Liver (tissue), 9 donors: ENCODE measurements around the gene TPX2. TPM values are rescaled to one million over a fixed set of nuclear protein-coding genes. Genes with fewer than 3 reads are reported as not detected.

Source experiments
- DNase-seq: peaks from one replicate; pipeline ENCODE4 v3.0.0-alpha.2; 2017; ENCODE audit warnings: low spot score
- H3K27ac ChIP-seq, 2 donors: one replicate each; pipeline ENCODE4 v1.7.0; 2013; ENCODE audit warnings: inconsistent platforms in 2 of 2, low read length in 2 of 2, control low read depth in 1 of 2, low read depth in 1 of 2, mild to moderate bottlenecking in 1 of 2
- H3K27me3 ChIP-seq, 4 donors: one replicate each; pipeline versions ENCODE4 v1.6.1 to v1.7.0; 2013; ENCODE audit warnings: low read length in 3 of 4, inconsistent platforms in 1 of 4, mild to moderate bottlenecking in 1 of 4, moderate library complexity in 1 of 4; ENCODE audit not compliant: control insufficient read depth in 4 of 4, insufficient read depth in 4 of 4
- H3K36me3 ChIP-seq, 4 donors: one replicate each; pipeline versions ENCODE4 v1.6.1 to v1.7.0; 2013; ENCODE audit warnings: low read length in 3 of 4, mild to moderate bottlenecking in 3 of 4, low read depth in 1 of 4, moderate library complexity in 1 of 4; ENCODE audit not compliant: control insufficient read depth in 4 of 4, insufficient read depth in 3 of 4
- H3K4me1 ChIP-seq, 4 donors: one replicate each; pipeline versions ENCODE4 v1.6.1 to v1.7.0; 2013; ENCODE audit warnings: low read length in 3 of 4, mild to moderate bottlenecking in 3 of 4, moderate library complexity in 1 of 4; ENCODE audit not compliant: control insufficient read depth in 4 of 4, insufficient read depth in 4 of 4
- H3K4me3 ChIP-seq, 3 donors: one replicate each; pipeline versions ENCODE4 v1.6.1 to v1.7.0; 2013; ENCODE audit warnings: low read length in 3 of 3, control low read depth in 1 of 3, low read depth in 1 of 3, mild to moderate bottlenecking in 1 of 3
- H3K9ac ChIP-seq, 2 donors: one replicate each; pipeline ENCODE4 v1.7.0; 2013; ENCODE audit warnings: low read length in 2 of 2, mild to moderate bottlenecking in 2 of 2, moderate library complexity in 2 of 2, control low read depth in 1 of 2, low read depth in 1 of 2
- H3K9me3 ChIP-seq, 4 donors: one replicate each; pipeline versions ENCODE4 v1.6.1 to v1.7.0; 2013; ENCODE audit warnings: low read length in 3 of 4; ENCODE audit not compliant: control insufficient read depth in 4 of 4
- EGR1 ChIP-seq, 2 donors: IDR thresholded peaks; 2 replicates each; pipeline ENCODE4 v1.6.1; 2016 to 2018; ENCODE audit warnings: antibody characterized with exemption in 2 of 2, low read depth in 2 of 2
- FOXA1 ChIP-seq: IDR thresholded peaks from 2 replicates; pipeline ENCODE4 v1.6.1; 2016; ENCODE audit warnings: antibody characterized with exemption
- FOXA2 ChIP-seq: IDR thresholded peaks from 2 replicates; pipeline ENCODE4 v1.6.1; 2016; ENCODE audit warnings: antibody characterized with exemption
- GABPA ChIP-seq, 2 donors: IDR thresholded peaks in 1 of 2; conservative IDR thresholded peaks in 1 of 2; 2 replicates each; pipeline ENCODE4 v1.6.1; 2016; ENCODE audit warnings: antibody characterized with exemption in 2 of 2, mild to moderate bottlenecking in 1 of 2, moderate library complexity in 1 of 2
- HNF4A ChIP-seq, 2 donors: conservative IDR thresholded peaks; 2 replicates each; pipeline ENCODE4 v1.6.1; 2016; ENCODE audit warnings: antibody characterized with exemption in 2 of 2, mild to moderate bottlenecking in 2 of 2
- HNF4G ChIP-seq: IDR thresholded peaks from 2 replicates; pipeline ENCODE4 v1.6.1; 2016; ENCODE audit warnings: antibody characterized with exemption
- JUND ChIP-seq, 2 donors: IDR thresholded peaks; 2 replicates each; pipeline ENCODE4 v1.6.1; 2016; ENCODE audit warnings: antibody characterized with exemption in 2 of 2
- MAX ChIP-seq: IDR thresholded peaks from 2 replicates; pipeline ENCODE4 v1.6.1; 2016; ENCODE audit warnings: antibody characterized with exemption
- NR2F2 ChIP-seq: IDR thresholded peaks from 2 replicates; pipeline ENCODE4 v1.6.1; 2016; ENCODE audit warnings: antibody characterized with exemption
- RAD21 ChIP-seq, 2 donors: IDR thresholded peaks; 2 replicates each; pipeline ENCODE4 v1.6.1; 2016; ENCODE audit warnings: antibody characterized with exemption in 2 of 2, mild to moderate bottlenecking in 2 of 2
- RXRA ChIP-seq, 2 donors: IDR thresholded peaks; 2 replicates each; pipeline ENCODE4 v1.6.1; 2017 to 2018; ENCODE audit warnings: antibody characterized with exemption in 2 of 2, mild to moderate bottlenecking in 1 of 2
- SP1 ChIP-seq: IDR thresholded peaks from 2 replicates; pipeline ENCODE4 v1.6.1; 2018; ENCODE audit warnings: antibody characterized with exemption, mild to moderate bottlenecking
- TAF1 ChIP-seq: conservative IDR thresholded peaks from 2 replicates; pipeline ENCODE4 v1.6.1; 2016; ENCODE audit warnings: antibody characterized with exemption, mild to moderate bottlenecking
- YY1 ChIP-seq: IDR thresholded peaks from 2 replicates; pipeline ENCODE4 v1.6.1; 2016; ENCODE audit warnings: antibody characterized with exemption, mild to moderate bottlenecking
- WGBS: extraction: QIAGEN DNeasy Blood & Tissue Kit; methylation state at CpG from one replicate; pipeline ENCODE4 v1.1.7; 2013; 5-methylcytosine and 5-hydroxymethylcytosine counted together
- polyA plus RNA-seq, 2 donors: library from polyadenylated mRNA; stranded (reverse) in 1 of 2; unstranded in 1 of 2; fragments of 200-250 nt in 1 of 2; fragments of >200 nt in 1 of 2; fragmentation: Nextera tagmentation in 1 of 2; extraction: Ambion mirVana in 1 of 2; gene quantifications; one replicate each; pipeline versions ENCODE4 v1.2.1 to v1.2.3, GENCODE V29; 2013 to 2015
- total RNA-seq, 2 donors: library from RNA; depleted of rRNA; stranded (reverse); fragments of >200 nt; gene quantifications; one replicate each; pipeline ENCODE4 v1.2.3, GENCODE V29; 2014
- TF ChIP-seq, protein P1 (sequence below): fragments of 150-350 bp; IDR thresholded peaks from 2 replicates; pipeline ENCODE4 v1.5.1; 2017; ENCODE audit warnings: improper control_type of control experiment, low read depth, low read length; ENCODE audit not compliant: missing input control
- TF ChIP-seq, protein P2 (sequence below): IDR thresholded peaks from 2 replicates; pipeline ENCODE4 v1.6.1; 2016; ENCODE audit warnings: antibody characterized with exemption
- donor health status: healthy.
- donor health status: healthy.
- donor health status: healthy.
- donor health status: healthy.
- donor health status: healthy.

The TPX2 gene
- total and polyA plus RNA-seq, 4 donors = 1.1 to 40.8 (median 2.4) TPM

- TF ChIP-seq SP1 (no peak), RXRA (IDR thresholded peaks at IDR 0.05) (no peak), GABPA (IDR thresholded peaks at IDR 0.05 in 1 of 2, conservative IDR thresholded peaks at IDR 0.05 in 1 of 2) (no peak), TAF1 (no peak), NR2F2 (no peak)
- TF ChIP-seq, protein P1, sequence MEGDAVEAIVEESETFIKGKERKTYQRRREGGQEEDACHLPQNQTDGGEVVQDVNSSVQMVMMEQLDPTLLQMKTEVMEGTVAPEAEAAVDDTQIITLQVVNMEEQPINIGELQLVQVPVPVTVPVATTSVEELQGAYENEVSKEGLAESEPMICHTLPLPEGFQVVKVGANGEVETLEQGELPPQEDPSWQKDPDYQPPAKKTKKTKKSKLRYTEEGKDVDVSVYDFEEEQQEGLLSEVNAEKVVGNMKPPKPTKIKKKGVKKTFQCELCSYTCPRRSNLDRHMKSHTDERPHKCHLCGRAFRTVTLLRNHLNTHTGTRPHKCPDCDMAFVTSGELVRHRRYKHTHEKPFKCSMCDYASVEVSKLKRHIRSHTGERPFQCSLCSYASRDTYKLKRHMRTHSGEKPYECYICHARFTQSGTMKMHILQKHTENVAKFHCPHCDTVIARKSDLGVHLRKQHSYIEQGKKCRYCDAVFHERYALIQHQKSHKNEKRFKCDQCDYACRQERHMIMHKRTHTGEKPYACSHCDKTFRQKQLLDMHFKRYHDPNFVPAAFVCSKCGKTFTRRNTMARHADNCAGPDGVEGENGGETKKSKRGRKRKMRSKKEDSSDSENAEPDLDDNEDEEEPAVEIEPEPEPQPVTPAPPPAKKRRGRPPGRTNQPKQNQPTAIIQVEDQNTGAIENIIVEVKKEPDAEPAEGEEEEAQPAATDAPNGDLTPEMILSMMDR = no peak
- peak overlapping the region; percentile 89 to 97 for H3K27ac ChIP-seq
- H3K4me1 ChIP-seq = peaks cover 17 to 56% (median 31%) of the 10 kb centered on the region in 4 donors
- H3K27me3 ChIP-seq = no peaks in the 10 kb centered on the region
- DNase-seq = no peak
- H3K9ac ChIP-seq = no peak overlapping the region
- no peaks in the 10 kb centered on the region for H3K9me3 ChIP-seq
- H3K4me3 ChIP-seq = no peak overlapping the region
- 89% methylated on average over 8 of the region's 8 CpGs for WGBS
- H3K36me3 ChIP-seq = no peaks in the 10 kb centered on the region
These were observed 40.8 kb upstream of the TPX2 start for GRCh38 chr20:31698243-31698802.

DNA sequence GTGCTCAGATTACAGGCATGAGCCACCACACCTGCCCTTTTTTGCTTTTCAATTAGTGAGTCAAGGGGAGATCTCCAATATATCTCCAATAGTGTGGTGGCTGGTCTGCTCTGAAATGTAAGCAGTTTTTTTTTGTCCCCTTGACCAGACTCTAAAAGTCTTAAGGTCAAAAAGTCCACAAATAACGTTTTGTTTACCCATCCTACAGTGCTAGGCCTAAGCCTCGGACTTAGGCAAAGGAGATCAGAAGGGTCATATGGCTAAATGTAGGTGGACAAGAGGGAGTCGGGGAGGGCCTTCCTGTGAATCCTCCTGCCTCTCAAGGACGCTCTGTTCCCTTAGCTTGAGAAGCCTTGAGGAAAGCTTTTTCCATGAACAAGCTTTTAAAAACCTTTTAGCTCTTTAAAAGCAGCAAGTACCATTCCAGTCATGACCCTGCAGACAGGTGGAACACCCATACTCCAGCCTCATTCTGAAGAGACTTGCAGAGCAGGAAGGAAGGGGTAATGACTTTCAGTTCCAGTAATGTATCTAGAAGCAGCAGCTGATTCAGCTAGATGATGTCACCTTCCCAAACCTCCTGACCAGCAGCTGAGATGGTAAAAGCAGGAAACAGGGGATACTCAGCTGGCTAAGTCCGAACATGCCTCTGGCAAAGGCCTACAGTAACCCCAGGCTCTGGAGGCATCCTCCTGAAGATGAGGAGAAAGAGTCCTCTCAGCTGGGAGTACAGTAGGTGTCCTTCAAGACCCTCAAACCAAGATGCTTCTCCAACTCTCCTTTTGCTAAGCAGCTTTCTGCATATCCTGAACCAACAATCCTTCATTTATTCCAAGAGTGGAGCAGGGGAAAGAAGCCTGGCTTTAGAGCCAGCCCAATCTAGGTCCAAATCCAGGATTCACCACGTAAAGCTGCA lies 40.0 kb upstream of the TPX2 start:
- Histone ChIP-seq H3K4me3 (no peak overlapping the region), H3K27me3 (no peaks in the 10 kb centered on the region), H3K9ac (peak overlapping the region in 1 of 2 donors; percentile 38), H3K36me3 (no peaks in the 10 kb centered on the region), H3K27ac (peak overlapping the region; percentile 89 to 97), H3K9me3 (no peaks in the 10 kb centered on the region), H3K4me1 (peaks cover 17 to 57% (median 31%) of the 10 kb centered on the region in 4 donors)
- 34% methylated on average over 6 of the region's 6 CpGs for WGBS
- no peak for DNase-seq
- no peak for TF ChIP-seq RAD21 (IDR thresholded peaks at IDR 0.05)
- TF ChIP-seq EGR1 (IDR thresholded peaks at IDR 0.05; ENCODE audit: low read depth in 2 of 2) = no peak
- no peak for TF ChIP-seq FOXA1
- TF ChIP-seq, protein P2, sequence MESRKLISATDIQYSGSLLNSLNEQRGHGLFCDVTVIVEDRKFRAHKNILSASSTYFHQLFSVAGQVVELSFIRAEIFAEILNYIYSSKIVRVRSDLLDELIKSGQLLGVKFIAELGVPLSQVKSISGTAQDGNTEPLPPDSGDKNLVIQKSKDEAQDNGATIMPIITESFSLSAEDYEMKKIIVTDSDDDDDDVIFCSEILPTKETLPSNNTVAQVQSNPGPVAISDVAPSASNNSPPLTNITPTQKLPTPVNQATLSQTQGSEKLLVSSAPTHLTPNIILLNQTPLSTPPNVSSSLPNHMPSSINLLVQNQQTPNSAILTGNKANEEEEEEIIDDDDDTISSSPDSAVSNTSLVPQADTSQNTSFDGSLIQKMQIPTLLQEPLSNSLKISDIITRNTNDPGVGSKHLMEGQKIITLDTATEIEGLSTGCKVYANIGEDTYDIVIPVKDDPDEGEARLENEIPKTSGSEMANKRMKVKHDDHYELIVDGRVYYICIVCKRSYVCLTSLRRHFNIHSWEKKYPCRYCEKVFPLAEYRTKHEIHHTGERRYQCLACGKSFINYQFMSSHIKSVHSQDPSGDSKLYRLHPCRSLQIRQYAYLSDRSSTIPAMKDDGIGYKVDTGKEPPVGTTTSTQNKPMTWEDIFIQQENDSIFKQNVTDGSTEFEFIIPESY = no peak
- peak; percentile 49 for TF ChIP-seq NR2F2
- peak; percentile 43 for TF ChIP-seq MAX
- TF ChIP-seq YY1 = no peak
- TF ChIP-seq SP1 = peak; percentile 67
- peak; percentile 58 for TF ChIP-seq HNF4G
- no peak for TF ChIP-seq GABPA (IDR thresholded peaks at IDR 0.05 in 1 of 2, conservative IDR thresholded peaks at IDR 0.05 in 1 of 2)
- TF ChIP-seq FOXA2 = no peak
- peak; percentile 74 to 79 for TF ChIP-seq JUND (IDR thresholded peaks at IDR 0.05)
- TF ChIP-seq HNF4A (conservative IDR thresholded peaks at IDR 0.05) = peak; percentile 71 to 90
- TF ChIP-seq RXRA (IDR thresholded peaks at IDR 0.05) = peak; percentile 57 to 68
